Measurements from ENCODE around the gene FAM20A. TPM values are rescaled to one million over a fixed set of nuclear protein-coding genes. Genes with fewer than 3 reads are reported as not detected.

The FAM20A gene
- total RNA-seq, 1 donor from 2014 or later = not detected

DNA sequence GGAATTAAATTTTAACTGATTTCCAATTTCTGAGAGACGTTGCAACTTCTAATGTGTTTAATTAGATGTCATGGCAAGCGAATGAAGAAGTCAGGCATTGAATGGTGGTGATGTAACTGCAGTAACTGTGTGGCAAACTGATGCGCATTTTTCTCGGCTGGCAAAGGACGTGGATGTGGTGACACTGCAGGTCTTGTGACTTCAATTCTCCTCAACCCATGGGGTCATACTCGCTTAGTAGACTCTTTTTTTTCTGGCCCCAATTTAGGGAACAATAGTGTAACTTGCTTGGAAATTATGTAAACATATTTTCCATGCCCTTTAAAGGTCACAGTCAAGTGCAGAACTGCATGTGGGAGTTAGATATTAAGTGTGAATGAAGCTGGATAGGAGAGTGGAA, 1.9 kb upstream of the FAM20A start:
- DNase-seq = no peak
- no peak for TF ChIP-seq CTCF (IDR thresholded peaks at IDR 0.05)
- peaks cover 45% of the 10 kb centered on the region for H3K27me3 Mint-ChIP-seq
- CTCF ChIA-PET = no interaction called here
- POLR2A ChIA-PET = no interaction called here
- ATAC-seq (ENCODE audit: low read depth) = no peak
- no peak overlapping the region for H3K4me3 Mint-ChIP-seq
- H3K27ac Mint-ChIP-seq = no peak overlapping the region
- intact Hi-C loops (cut with micrococcal nuclease) = no loop called here
- H3K9me3 Mint-ChIP-seq = peaks cover 12% of the 10 kb centered on the region
- H3K4me1 Mint-ChIP-seq = peaks cover 8% of the 10 kb centered on the region
- H3K36me3 Mint-ChIP-seq (ENCODE audit: low read depth) = peaks cover 2% of the 10 kb centered on the region

DNA sequence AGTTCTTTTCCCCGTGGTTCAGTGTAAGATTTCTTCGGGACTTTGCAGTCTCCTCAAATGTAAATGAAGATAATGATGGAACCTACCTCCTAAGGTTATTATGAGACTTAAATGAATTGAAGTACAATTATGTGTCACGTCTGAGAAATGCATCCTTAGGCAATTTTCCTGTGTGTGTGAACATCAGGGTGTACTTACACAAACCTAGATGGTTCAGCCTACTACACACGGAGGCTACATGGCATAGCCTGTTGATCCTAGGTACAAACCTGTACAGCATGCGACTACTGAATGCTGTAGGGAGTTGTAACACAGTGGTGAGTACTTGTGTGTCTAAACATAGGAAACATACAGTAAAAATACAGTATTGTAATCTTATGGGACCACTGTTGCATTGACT, 1.1 kb upstream of the FAM20A start:
- CTCF ChIA-PET = no interaction called here
- H3K36me3 Mint-ChIP-seq (ENCODE audit: low read depth) = no peaks in the 10 kb centered on the region
- H3K27me3 Mint-ChIP-seq = peaks cover 50% of the 10 kb centered on the region
- POLR2A ChIA-PET = no interaction called here
- ATAC-seq (ENCODE audit: low read depth) (no peak), DNase-seq (no peak)
- peaks cover 8% of the 10 kb centered on the region for H3K4me1 Mint-ChIP-seq
- no peak overlapping the region for H3K27ac Mint-ChIP-seq
- intact Hi-C loops (cut with micrococcal nuclease) = no loop called here
- H3K4me3 Mint-ChIP-seq = no peak overlapping the region
- TF ChIP-seq CTCF (IDR thresholded peaks at IDR 0.05) = no peak
- peaks cover 5% of the 10 kb centered on the region for H3K9me3 Mint-ChIP-seq

DNA sequence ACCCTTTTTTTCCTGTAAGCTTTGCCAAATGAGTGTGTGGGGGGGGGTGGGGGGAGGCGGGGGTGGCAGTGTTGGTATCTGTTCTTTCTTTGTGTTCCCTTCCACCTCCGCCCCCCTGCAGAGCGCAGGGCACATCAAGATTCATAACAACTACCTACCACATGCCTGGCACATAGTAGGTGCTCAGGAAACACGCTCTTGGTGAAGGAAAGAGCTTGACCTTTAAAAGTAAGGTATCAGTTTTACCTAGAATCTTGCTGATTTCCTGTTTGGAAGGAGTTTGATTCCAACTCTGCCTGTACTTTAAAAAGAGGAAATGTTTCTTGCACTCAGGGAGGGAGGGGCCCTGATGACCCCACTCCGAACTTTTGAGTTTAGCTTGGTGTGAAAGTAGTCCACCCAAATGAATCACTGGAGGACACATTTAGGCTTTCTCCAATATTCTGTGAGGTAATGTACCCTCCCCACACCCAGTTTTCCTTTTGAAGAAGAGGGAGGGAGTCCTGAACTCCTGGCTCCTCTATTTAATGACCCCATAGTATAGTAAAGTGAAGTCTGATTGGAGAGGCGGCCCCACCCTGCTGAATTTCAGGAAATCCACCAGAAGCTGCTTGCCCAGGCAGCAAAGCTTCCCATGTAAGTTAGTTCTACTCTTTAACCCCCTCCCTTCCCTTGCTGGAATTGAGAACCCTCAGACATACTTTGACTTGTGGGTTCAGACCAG, 560 bp upstream of the FAM20A start:
- intact Hi-C loops (cut with micrococcal nuclease) = no loop called here
- Mint-ChIP-seq H3K4me3 (no peak overlapping the region), H3K36me3 (ENCODE audit: low read depth) (no peaks in the 10 kb centered on the region), H3K4me1 (peaks cover 8% of the 10 kb centered on the region), H3K27ac (no peak overlapping the region), H3K27me3 (peaks cover 55% of the 10 kb centered on the region), H3K9me3 (peaks cover 3% of the 10 kb centered on the region)
- CTCF ChIA-PET = no interaction called here
- POLR2A ChIA-PET = no interaction called here
- no peak for TF ChIP-seq CTCF (IDR thresholded peaks at IDR 0.05)
- DNase-seq = no peak
- no peak for ATAC-seq (ENCODE audit: low read depth)

GRCh38 chr17:68600067-68600930, 868 bp downstream of the FAM20A start:
- ATAC-seq (ENCODE audit: low read depth) (no peak), DNase-seq (no peak)
- TF ChIP-seq CTCF (IDR thresholded peaks at IDR 0.05) = no peak
- Mint-ChIP-seq H3K27ac (no peak overlapping the region), H3K9me3 (no peaks in the 10 kb centered on the region), H3K27me3 (peaks cover 60% of the 10 kb centered on the region), H3K36me3 (ENCODE audit: low read depth) (no peaks in the 10 kb centered on the region), H3K4me1 (peaks cover 8% of the 10 kb centered on the region), H3K4me3 (peak overlapping the region; percentile 44)
- ChIA-PET CTCF (interaction anchor here (0.6 kb wide), 1 partner anchor 335 kb away, joined by 3 read pairs; no protein-coding TSS in a partner anchor), POLR2A (interaction anchor here (1.1 kb wide), 1 partner anchor 14 kb away, joined by 3 read pairs; no protein-coding TSS in a partner anchor)
- intact Hi-C loops (cut with micrococcal nuclease) = no loop called here

- ATAC-seq (ENCODE audit: low read depth) (no peak), DNase-seq (no peak)
- Mint-ChIP-seq H3K9me3 (no peaks in the 10 kb centered on the region), H3K4me3 (peak overlapping the region; percentile 44), H3K27ac (no peak overlapping the region), H3K4me1 (peaks cover 8% of the 10 kb centered on the region), H3K36me3 (ENCODE audit: low read depth) (no peaks in the 10 kb centered on the region), H3K27me3 (peaks cover 62% of the 10 kb centered on the region)
- TF ChIP-seq CTCF (IDR thresholded peaks at IDR 0.05) = no peak
- CTCF ChIA-PET = no interaction called here
- intact Hi-C loops (cut with micrococcal nuclease) = no loop called here
- POLR2A ChIA-PET = interaction anchor here (1.1 kb wide), 1 partner anchor 15 kb away, joined by 3 read pairs; no protein-coding TSS in a partner anchor
Observed at GRCh38 chr17:68599552-68600066, 1.6 kb downstream of the FAM20A start.

Measured in activated B cell treated with CpG ODN at 0.5 μM for 24 hours (primary cell).